HG02642 (cell line): ENCODE data around the gene ELAC2.
A peak's percentile ranks its signal among the peaks of the same experiment; 100 is the strongest.

Source experiments
- ATAC-seq: cut with Tn5 transposase; IDR thresholded peaks from one replicate; pipeline ENCODE4 v1.9.1; 2021; ENCODE audit warnings: mild to moderate bottlenecking; ENCODE audit not compliant: unreplicated experiment, poor library complexity

Gene ELAC2

DNA sequence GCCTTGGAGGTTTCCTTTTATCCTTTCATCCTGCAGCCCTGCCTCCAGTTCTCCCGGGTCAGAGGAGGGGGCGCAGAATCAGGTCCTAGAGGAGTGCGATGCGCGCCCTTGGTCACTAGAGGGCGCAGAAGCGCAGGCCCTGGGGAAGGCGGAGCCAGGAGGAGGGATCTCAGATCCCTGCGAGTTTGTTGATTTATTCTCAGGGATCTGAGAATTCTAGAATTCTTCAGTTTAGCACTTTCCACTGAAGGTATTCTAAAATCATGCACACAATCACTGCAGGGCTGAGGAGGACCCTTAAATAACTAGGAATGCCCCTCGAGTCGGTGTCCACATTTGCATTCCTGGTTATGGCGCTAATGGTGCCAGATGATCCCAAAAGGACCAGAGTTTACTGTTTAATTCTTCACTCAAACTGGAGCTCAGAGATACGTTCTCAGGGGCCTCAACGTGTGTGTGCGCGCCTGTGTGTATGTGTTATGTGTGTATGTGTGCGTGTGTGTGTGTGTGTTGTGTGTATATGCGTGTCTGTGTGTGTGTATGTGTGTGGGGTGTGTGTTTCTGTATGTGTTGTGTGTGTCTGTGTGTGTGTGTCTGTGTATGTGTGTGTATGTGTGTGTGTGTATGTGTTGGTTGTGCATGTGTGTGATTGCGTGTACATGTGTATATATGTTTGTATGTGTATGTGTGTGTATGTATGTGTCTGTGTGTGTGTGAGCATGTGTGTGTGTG lies 6.9 kb upstream of the ELAC2 start:
- ATAC-seq: peak; percentile 93

DNA sequence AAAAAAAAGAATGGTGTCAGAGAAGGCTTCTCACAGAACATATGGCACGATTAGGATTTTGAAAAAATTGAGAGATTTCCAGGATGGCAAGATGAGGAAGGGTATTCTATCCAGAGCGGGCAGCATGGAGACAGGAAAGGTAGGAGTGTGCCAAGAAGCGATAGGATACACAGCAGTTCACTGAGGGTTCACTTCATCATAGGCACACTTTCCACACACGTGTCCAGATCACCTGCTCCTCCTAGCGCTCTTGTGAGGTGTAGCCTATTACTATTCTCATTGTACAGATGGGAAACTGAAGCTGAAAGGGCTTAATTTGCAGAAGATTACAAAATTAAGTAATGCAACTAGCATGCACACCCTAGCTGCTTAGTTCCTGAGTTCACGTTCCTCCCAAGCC lies 6.2 kb upstream of the ELAC2 start:
- no peak for ATAC-seq

DNA sequence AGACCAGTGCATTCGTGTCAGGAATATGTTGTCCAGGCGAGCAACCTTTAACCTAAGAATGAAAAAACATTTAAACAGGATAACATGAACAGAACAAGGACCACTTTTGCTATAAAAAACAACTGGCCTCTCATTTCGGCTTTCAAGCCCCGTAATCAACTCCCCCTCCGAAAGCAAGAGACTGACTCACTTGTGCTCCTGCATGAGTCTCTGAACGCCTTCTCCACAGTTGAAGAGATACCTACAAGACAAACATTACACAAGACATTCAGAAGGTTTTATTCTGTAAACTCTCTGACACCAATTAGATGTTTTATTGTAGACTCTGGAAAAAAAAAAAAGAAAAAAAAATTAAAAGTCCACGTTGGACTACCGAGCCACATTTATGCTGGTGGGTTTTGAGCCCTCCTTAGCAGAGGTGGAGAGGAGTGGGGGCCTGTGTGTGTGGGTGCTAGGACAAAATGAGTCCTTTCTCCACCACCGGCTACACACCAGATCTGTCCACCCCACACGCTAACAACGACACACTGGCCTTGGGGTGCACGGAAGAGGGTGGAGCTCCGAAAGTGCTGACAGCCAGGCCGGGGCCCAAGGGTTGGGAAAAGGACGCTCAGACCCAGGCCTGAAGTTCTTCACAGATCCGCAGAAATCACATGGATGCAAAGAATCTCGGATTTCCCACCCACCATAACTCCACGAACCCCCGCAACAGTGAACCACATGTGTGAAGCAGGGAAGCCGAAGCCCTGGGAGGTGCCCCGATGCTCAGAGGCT lies 759 bp downstream of the ELAC2 start:
- peak; percentile 10 for ATAC-seq

DNA sequence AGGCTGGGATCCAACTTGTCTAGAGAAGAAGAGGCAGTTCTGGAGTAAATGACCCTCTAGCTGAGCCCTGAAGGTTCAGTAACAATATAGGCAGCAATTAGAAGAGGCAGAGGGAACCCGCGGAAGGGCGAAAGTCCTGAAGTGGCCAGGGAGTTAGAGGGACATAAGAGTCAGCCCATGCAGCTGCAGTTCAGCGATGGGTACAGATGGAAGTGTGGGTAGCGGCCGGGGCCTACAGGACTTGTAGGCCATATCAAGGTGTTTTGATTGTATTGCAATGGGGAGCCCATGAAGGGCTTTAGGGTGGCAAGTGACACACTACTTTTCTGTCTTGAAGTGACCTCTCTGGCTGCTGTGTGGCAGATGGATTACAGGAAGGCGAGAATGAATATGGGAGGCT lies 3.0 kb downstream of the ELAC2 start:
- no peak for ATAC-seq

DNA sequence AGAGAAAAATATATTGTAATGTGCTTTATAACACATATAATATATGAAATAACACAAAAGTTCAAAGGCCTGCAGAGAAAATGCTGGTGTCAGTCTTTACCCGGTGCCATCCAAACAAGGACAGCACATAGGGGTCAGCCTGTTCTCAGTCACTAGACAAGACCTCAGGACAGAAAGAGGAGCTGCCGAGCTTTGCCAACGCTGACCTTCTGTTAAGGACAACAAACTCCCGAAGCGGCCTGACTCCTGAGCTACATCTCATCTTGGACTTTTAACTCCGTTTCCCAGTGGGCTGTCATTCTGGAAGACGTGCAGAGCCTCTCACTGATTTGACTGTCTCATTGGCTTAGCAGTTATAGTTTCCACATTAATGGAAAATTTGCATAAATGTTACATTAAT lies 6.9 kb downstream of the ELAC2 start:
- ATAC-seq: no peak

DNA sequence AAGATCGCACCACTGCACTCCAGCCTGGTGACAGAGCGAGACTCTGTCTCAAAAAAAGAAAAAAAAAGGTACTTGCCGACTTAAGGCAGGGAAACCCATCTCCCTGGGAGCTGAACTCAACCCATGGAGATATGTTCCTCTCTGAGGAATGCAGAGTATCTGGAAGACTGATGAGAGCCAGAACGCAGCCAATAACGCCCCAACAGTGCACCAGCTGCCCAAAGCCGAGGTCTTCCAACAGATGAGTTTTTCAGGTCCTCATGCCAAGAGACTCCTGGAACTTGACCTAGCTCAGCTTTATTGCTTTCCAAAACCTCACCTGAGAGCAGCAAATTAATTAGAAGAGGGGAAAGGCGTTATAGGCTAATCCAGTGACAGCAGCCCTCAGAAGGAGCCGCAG lies 9.4 kb downstream of the ELAC2 start:
- no peak for ATAC-seq

DNA sequence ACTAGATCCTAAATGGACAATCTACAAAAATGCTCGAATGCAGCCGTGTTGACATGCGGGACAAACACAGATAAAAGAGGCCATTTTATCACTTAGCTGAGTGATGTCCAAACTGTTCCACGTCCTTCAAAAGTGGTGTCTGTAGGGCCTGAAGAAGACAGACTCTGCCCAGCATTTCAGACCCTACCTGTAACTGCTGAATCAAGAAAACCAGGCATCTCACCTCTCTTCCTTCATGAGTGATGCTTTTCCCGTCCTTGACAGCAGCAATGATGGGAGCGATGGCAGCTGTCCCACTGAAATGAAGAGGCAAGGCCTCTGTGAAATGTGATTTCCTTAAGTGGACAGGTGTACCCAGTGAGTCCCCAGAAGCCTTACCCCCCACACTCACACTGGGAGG lies 12.3 kb downstream of the ELAC2 start:
- ATAC-seq: no peak

DNA sequence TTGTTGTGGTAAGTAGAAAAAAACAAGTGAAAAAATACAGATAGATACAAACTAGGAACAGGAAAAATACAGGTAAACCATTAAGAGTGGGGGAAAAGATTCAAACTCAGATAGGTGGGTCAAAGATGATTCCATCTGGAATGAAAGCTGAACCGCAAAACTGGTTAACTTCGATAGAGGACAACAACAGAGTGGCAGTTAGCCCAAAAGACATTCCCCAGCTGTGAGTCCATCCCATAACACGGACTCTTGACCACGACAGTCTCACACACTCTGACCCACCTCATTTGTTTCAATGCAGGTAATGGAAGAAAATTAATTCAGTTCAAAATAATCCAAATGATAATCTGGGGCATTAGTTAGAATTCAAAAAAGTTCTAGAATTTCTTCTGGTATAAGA lies 13.5 kb downstream of the ELAC2 start:
- ATAC-seq: no peak

DNA sequence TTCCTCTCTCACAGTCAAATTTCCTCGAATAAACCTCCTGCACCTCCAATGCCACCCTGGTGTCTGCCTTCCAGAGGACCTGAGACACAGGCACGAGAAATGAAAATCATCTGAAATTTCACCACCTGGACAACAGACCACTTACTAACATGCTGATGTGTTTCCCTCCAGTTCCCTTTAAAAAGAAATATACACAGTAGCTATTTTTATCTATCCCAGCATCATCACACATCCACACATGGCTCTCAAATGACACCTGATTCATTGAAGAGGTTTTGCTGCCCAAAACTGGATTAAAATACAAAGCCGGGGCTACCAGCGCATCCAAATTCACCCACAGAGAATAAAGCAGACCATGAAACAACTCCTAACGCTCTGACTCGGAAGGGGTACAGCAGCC lies 13.9 kb downstream of the ELAC2 start:
- ATAC-seq: no peak

DNA sequence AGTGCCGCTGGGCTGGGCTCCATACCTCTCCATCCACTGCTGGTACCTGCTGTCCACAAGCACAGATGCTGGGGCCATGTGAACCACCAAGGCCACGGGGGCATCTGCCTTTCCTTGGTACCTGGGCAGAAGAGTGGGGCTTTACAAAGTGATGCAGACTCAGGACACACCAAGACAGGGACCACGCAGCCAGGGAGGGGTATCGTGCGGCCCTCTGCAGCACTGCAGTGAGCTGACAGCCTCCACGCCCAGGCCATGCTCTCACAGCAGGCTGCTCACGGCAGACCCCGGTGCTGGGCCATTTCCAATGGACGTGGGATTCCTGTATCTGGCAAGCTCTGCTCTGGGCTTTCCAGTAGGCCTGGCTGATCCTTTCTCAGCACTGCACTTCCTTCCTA lies 14.4 kb downstream of the ELAC2 start:
- ATAC-seq: peak; percentile 24

DNA sequence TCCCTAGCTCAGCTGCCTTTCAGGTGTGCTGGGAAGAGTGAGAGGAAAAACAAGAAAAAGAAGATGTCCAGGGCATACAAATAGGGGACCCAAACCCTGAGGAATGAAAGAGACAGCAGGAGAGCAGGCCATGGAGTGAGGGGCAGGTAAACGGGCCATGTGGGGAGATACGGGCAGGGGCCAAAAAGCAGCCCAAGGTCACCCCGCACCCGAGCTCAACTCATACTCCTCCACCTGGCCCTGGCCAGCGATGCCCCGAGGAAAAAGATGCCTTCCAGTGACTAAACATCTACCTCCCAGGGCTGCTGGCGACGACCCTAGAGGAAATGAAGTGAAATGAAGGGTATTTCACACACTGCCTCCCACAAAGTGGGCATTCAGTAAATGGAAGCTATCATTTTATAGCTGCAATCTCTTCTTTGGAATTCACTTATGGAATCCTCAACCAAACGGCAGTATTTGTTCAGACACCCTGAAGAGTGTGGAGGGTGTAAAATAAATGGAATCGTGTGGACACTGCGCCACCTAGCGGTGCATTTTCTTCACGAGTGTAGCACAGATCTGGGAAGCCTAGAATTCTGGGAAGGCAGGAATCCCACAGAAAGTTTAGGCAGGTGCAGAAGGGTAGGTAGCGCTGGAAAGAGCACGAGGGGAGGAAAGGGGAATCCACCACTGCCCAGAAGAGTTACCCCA lies 14.9 kb downstream of the ELAC2 start:
- ATAC-seq: peak; percentile 56

DNA sequence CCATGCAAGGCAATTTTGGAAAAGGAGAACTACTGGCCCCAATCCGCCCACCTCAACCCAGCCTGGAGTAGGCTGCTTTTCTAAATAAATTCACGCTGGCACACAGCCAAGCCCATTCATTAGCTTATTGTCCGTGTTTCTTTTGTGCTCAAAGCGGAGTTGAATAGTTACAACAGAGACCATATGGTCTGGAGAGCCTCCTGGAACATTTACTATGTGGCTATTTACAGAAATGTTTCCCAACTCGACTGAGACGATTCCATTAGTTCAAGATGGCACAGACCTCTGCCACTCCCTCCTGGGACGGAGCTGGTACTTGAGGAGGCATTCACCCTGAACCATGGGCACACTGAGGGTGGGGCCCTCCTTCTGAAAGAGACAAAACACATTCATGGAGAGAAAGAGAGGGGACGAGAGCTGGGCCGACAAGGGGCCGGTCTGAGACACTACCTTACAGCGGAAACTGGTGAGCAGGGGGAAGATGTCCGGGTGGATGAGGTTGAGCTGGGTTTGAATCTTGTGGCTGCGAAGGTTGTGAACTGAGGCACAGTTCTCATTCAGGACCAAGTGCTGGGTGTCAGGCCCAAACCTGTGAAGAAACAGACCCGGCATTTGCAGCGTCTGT lies 15.7 kb downstream of the ELAC2 start:
- no peak for ATAC-seq

DNA sequence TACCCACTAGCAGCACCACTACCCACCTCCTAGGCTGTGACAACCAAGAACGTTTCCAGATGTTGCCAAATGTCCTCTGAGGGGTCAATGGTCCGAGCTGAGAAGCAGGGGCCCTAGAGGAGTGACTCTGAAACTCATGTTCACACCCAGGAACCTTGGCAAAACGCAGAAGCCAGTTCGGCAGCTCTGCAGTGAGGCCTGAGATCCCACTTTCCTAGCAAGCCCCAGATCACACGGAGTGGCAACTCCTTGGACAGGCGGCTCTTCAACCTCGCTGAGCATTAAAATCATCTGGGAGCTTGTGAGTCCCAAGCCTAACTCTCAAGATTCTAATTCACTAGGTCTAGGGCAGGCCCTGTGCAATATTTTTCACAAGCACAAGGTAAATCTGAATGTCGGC lies 17.3 kb downstream of the ELAC2 start:
- no peak for ATAC-seq

DNA sequence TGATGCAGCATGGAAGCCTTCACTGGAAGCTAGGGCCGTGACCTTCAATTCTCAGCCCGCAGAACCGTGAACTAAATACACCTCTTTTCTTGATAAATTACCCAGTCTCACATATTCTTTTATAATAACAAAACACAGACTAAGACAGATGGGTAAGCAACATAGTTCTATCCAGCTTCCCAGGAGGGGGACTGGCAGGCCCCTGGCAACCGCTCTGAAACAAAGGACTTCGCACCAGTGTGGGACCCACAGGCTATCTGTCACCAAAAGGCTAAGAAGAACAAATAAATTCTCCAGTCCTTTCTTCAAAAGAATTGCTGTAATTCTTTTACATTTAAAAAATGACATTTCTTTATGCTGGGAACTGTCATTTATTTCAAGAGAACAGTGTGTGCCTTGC lies 19.0 kb downstream of the ELAC2 start:
- ATAC-seq: no peak

DNA sequence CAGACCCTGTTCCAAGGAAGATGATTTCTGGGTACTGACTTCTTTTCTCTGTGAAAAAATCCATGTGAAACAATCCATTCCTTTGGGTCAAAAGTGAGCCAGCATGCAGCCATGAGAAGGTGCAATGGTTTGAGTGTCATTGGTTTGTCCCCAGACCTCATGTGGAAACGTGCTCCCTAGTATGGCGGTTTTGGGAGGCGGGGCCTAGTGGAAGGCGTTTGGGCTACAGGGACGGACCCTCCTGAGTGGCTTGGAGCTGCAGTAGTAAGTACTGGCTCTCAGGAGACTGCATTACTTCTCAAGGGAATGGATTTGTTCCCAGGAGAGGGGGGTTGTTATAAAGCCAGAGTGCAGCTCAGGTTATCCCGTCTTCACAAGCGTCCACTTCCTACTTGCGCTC lies 19.4 kb downstream of the ELAC2 start:
- ATAC-seq: no peak

DNA sequence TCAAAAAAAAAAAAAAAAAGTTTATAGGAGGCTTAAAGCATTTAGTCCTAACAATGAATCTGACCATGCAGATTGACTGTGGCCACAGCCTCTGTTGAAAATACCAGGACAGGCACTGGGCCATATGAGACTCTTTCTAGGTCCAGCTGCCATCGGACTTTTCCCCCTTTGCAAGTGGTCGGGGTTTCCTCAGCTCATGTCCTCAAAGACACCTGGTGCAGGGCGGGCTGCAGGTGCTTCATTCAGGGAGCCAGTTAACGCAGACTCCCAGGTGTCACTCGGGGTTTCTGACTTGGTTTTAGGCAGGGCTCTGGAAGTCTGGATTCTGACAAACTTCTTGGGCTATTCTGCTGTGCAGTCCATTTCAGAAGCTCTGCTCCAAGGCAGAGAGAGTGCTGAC lies 20.9 kb downstream of the ELAC2 start:
- no peak for ATAC-seq

DNA sequence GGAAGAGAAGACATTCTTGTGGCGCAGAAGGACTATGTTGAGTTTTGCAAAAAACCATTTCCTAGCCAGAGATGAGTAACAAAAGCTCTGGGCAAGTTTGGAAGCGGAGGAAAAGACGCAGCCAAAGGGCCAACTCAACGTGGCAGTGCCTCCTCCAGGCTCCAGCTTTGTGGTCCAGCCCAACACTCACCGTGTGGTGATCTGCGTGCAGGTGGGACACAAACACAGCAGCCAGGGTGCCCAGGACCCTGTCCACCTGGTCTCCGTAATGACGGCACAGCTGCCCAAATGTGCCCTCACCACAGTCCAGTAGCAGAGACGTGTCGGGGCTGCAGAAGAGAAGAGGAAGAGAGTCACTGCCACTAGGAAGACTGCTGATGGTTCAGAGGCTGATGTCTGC lies 21.5 kb downstream of the ELAC2 start:
- no peak for ATAC-seq

DNA sequence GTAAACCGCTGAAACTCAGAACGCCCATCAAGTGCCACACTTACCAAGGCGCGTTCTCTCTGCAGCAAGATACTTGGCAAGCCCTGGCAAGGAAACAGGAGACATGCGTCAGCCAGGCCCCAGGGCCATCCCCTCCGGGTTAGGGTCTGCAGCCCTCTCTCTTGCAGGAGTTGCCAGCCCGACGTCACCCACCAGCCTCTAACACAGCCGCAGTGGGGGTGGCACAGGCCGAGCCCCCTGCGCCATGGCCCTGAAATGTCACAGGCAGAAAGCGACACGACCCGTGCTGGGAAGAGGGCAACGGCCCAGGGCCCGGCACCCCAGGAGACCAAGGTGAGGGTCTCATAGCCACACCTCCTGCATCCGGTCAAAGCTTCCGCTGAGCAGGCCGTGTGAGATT lies 21.9 kb downstream of the ELAC2 start:
- no peak for ATAC-seq

DNA sequence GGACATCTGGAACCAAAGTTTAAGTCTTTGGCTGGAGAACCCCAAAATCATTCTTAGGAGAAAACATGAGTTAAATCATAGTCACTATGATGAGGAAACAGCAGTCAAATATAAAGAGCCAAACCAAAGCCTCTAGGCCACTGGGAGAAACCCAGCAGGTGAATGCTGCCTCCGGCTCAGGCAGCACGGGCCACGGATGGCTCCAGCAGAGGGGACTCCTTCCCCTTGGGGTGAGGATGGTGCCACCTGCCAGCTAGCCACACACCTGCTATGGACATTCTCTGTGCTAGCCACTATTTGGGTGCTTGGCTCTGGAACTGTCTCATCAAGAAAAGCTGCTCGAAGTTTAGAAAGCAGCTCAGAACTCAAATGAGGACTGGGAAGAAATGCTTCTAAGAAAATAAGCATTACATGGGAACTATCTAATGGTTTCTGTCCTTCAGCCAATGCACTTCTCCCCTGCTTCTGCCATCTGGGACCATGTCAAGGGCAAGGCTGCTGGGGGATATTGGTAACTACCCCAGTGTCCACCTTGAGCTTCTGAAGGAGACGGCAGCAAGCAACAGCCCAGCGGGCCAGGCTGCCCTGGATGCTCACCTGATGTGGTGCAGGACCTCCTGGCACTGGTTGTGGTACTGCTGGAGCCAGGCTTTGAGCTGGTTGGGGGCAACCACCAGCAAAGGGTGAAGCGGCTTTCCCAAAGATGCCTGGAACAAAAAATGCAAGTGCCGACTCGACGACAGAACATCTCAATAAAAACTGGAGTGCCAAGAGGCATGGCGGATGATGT lies 22.5 kb downstream of the ELAC2 start:
- no peak for ATAC-seq

DNA sequence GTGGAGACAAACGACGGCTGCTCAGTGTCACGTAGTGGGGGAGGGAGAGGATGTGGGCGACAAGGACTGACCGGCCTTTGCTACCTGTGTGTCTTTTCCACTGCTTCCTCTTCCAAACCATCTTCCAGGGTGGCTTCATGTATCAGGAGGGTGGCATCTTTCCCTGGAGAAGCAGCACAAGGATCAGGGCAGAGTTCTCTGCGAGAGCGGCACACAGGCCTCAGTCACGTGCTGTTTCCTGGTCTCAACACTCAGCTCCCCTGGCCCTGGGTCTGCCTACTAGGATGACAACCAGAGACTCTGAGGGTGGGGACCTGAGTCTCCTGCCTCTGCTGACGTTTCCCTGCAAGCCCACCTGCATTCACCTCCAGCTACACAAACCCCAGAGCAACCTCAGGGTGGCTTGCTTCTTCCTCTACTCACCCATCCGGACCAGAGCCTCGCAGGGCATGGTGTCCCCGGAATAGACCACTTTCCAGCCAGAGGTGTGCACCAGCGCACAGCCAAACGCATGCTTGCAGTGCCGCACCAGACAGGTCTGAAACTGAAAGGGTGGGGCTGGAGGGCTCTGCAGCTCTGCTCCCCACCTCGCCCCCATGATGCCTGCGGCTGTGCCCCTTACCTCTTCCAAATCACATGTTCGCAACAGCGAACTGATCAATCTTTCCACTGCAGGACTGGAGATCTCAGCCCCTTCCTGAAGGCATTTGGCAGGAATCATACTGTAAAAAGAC lies 23.3 kb downstream of the ELAC2 start:
- no peak for ATAC-seq
